GM18867 (cell line): ENCODE results near the gene BAIAP2L2.
A peak's percentile ranks its signal among the peaks of the same experiment; 100 is the strongest.

Experiments used
- ATAC-seq: cut with Tn5 transposase; IDR thresholded peaks from one replicate; pipeline ENCODE4 v1.9.1; 2021; ENCODE audit warnings: mild to moderate bottlenecking, moderate library complexity; ENCODE audit not compliant: unreplicated experiment

Gene BAIAP2L2

DNA sequence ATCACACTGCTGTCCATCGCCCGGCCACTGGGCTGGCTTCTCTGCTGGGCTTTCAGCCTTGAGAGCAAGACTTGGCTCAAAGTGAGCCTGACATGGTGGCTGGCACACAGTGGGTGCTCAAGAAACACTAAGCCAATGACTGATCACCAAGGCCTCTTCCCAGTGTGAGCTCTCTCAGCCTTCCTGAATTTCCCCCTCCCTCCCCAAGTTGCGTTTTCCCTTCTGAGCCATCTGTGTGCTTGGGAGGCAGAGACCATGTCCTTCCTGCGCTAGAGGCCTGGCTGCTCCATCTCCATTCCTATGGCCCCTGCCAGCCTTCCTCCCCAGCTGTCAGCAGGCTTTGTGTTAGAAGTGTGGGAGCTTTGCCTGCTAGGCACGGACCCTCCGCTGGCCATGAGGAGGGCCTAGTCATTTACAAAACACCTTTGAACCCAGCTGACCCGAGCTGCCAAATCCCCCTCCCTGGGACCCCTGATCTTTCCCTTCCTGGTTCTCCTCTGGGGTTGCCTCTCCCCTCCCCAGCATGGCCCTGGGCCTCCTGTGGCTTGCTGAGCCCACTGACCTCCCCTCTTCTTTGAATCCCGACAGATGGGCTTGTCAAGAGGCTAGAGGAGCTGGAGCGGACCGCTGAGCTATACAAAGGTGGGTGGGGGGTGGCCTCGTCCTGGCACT, 40.1 kb downstream of the BAIAP2L2 start:
- ATAC-seq = no peak

GRCh38 chr22:38069372-38070249, 40.9 kb downstream of the BAIAP2L2 start:
- ATAC-seq = no peak

GRCh38 chr22:38068641-38069371, 41.7 kb downstream of the BAIAP2L2 start:
- ATAC-seq = no peak

- ATAC-seq = no peak
Observed at GRCh38 chr22:38067761-38068360, 42.6 kb downstream of the BAIAP2L2 start.

GRCh38 chr22:38067028-38067415, 43.5 kb downstream of the BAIAP2L2 start:
- ATAC-seq = no peak

DNA sequence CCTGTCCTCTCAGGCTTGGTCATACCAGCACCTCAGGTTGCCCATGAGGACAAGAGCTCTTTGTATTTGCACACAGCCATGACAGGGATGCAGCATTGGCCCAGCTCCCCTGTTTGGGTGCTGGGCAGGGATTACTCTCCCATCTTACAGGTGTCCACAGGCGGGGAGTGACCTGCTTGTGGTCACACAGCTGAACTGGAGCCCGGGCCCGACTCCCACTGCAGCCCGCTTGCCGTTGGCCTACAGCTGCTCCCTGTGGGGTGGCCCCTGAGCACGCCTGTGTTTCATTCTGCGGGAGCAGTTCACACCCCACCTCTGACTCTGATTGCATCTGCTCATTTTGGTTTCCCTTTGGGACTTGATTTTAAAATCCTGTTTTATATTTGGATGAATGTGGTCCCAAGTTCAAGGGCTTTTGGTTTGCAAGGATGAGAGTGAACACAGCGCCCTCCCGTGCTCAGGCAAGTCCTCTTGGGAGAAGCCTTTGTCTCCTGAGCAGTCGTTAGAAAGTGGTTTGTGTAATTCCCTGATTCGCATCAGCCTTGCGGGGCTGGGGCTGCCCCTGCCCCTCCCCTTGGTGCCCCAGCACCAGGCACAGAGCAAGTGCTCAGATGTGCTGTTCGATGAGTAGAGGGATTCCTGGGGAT, 44.0 kb downstream of the BAIAP2L2 start:
- ATAC-seq = no peak

- ATAC-seq = no peak
Observed at GRCh38 chr22:38065539-38065938, 44.9 kb downstream of the BAIAP2L2 start.

GRCh38 chr22:38062791-38063190, 47.7 kb downstream of the BAIAP2L2 start:
- ATAC-seq = no peak

DNA sequence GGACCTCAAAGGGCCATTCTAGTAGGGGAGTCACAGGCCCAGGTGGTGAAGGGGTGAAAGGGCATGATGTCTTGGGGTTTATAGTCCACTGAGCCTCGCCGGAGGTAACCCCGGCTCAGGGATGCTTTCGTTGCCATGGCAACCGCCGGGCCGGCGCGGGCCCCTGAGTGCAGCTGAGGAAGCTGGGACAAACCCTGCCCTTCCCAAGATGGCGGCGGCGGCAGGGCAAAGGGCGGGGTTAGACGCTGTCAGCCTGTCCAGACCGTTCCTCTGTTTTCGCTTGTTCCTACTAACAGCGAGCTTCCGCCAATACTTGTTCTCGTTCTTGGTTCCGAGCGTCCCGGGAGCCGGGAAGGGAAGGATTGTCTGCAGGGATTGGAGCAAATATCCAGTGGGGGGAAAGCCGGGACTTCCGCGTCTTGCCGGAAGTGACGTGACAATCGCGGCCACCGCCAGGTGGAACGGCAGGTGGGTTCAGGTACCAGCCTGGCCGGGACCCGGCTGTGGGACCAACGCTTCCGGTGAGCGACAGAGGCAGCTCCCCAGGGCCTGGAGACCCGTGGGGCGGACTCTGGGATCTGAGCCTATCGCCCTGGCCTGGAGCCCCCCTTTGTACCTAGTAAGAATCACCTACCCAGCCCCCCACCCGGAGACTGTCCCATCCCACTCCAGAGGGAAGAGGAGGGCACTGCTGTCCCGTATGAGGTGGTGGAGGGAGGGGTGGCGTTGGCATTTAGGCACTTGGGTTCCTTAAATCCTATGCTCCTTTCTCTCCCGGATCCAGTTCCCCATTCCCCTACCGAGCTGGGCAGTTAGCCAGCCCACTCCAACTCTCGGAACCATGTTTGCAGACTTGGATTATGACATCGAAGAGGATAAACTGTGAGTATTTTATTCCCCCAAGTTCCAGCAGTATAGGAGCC, 53.3 kb downstream of the BAIAP2L2 start, which contains the start of gene PICK1:
PICK1 (plus strand) TSS at position 436 of the 923 bp plus-strand sequence; CDS start at position 842, 406 bp downstream.
- ATAC-seq = peak; percentile 53

DNA sequence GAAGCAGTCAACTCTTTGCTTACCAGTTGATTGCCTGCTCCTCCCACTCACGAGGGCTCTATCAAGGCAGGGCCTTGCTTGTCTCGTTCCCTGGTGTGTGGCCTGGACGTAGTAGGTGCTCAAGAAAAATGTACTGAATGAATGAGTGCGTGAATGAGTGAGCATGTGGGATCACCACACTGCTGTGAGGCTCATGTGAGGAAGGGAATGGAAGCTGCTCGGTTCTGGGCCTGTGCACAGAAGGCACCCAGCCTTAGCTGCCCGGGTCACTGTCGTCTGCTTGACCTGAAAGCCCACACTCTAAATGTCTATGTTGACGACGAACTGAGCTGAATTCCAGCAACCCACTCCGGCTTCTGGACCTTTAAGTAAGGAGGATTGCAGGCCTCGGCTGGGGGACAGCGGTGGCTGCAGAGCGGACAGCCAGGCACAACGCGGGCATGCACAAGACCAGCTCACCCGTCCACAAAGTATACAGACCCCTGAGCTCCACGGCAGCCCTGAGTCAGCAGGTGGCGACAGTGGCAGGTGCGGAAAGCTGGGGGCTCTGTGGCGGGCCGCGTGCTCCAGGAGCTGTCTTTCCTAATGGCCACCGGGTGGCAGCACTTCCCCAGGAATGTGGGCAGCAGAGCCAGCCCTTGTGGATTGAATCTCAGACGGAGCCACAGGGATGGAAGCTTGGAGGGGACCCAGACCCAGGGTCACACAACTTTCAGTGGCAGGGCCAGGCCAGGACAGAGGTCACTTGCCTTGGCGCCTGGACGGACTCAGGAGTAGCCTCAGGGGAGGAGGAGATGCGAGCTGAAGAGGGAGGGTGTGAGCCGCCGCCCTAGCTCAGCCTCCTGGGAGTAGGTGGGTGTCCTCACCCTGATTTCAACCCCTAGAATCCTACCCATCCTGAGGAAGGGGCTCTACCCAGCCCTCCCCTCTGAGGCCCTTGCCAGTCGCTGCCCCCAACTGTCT, 58.3 kb downstream of the BAIAP2L2 start:
- peak; percentile 52 for ATAC-seq

GRCh38 chr22:38051261-38051660, 59.2 kb downstream of the BAIAP2L2 start:
- ATAC-seq = no peak

DNA sequence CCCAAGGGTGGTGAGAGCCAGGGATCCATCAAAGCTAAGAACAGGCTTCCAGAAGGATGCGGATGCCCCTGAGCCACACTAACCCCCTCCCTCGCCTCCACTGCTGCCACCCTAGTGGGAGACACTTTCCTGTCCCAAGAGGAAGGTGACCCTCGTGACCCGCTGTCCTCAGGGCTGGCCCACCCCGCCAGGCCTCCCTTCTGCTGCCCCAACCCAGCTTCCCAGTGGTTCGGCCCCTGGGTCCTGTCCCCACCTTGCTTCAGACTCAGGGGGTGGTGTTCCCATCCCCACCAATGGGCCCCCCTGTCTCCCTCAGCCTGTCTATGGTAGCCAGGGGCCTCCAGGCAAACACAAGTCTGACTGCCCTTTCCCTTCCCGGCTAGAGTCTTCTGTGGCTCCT, 59.8 kb downstream of the BAIAP2L2 start:
- ATAC-seq = no peak

GRCh38 chr22:38049812-38050619, 60.5 kb downstream of the BAIAP2L2 start:
- no peak for ATAC-seq

GRCh38 chr22:38046070-38046748, 64.3 kb downstream of the BAIAP2L2 start:
- no peak for ATAC-seq

DNA sequence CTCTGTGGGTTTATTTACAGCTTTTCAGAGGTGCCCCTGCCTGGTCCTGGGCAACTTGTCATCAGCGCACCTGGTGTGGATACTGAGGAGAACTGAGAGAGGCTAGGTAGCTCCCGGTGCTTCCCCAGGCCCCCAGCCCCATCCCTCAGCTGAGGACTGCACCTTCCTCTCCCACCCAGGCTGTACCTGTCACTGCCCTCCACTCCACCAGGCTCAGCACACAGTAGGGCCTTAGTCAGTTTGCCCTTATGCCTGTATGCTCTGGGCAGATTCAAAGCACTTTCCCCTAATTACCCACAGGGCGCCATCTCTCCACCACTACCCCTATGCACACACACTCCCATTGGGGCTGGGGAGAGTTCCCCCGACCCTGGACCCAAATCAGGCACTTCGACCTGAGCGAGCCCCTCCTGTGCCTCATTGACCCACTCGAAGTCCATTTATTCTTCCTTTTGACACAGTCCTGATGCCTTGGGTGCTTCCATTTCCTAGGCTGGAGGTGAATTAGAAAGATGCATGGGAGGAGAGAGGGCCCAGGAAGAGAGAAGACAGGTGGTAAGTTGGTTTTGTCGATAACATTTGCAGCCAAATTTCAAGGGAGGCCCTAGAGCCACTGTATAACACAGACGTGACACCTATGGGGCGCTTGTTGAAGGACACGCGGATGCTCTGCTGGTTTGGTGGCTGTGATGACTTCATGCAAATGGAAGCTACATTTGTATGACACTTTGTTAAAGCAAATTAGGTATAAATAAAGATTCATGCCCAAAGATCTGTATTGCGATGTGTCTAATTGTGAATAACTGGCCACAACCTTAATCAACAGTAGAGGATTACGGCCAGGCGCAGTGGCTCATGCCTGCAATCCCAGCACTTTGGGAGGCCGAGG, 67.1 kb downstream of the BAIAP2L2 start:
- ATAC-seq = no peak

- ATAC-seq = no peak
Observed at GRCh38 chr22:38042488-38042790, 68.0 kb downstream of the BAIAP2L2 start.
